ENCODE results near the gene ATP8A2.

The ATP8A2 gene

DNA sequence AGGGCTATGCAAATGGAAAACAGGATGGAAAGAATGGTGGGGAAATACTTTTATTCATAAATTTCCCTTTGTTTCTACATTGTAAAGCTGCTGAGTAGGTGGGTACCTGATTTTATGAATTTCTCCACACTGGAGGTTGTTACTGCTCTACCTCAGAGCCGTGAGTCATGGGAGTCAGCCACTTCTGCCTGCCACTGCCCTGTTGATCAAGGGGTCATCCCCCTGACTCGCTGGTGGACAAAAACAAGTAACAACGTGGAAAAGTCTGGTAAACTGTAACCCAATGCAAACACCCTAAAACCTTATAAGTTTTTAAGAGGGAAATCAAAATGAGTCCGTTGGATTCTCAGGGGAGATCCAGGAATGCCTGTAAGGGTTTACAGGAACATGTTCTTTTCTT, 329.5 kb downstream of the ATP8A2 start:
- Histone ChIP-seq H3K36me3 (ENCODE audit: insufficient read depth, insufficient read length, low read length) (no peaks in the 10 kb centered on the region), H3K9me3 (ENCODE audit: insufficient read depth, low read length) (no peaks in the 10 kb centered on the region), H3K4me1 (ENCODE audit: insufficient read depth, insufficient read length) (no peaks in the 10 kb centered on the region), H3K9ac (ENCODE audit: insufficient read length, low read depth) (no peak overlapping the region), H3K27me3 (ENCODE audit: insufficient read depth, insufficient read length) (no peaks in the 10 kb centered on the region), H3K4me3 (ENCODE audit: insufficient read length, low read depth) (no peak overlapping the region)
- no peak for DNase-seq (ENCODE audit: low read depth, low spot score)
- TF ChIP-seq ZNF274 (IDR thresholded peaks at IDR 0.05; ENCODE audit: low read depth, low read length) (no peak), SUZ12 (IDR thresholded peaks at IDR 0.05; ENCODE audit: extremely low read depth, insufficient read depth, insufficient read length) (no peak), YY1 (IDR thresholded peaks at IDR 0.05; ENCODE audit: insufficient read depth, insufficient read length) (no peak)

DNA sequence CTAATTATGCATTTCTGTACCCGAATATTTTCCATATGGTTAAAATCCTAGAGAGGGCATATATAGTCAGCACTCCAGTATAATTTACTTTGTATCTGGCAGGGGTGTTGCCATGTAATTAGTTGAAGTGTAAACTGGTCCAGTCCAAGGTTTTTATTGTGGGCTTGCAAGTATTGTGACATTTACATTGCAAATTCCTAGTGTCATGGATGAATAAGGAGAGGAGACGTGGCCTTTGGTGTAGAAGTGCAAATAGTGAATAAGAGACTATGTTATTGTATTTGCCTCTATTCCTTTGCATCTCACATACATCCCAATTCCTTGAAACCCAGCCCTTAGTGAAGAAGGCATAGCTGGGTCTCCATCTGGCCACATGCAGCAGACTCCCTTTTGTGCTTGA, 330.6 kb downstream of the ATP8A2 start:
- no peaks in the 10 kb centered on the region for H3K4me1 ChIP-seq (ENCODE audit: insufficient read depth, insufficient read length)
- no peaks in the 10 kb centered on the region for H3K36me3 ChIP-seq (ENCODE audit: insufficient read depth, insufficient read length, low read length)
- no peak overlapping the region for H3K4me3 ChIP-seq (ENCODE audit: insufficient read length, low read depth)
- no peak for DNase-seq (ENCODE audit: low read depth, low spot score)
- no peak for TF ChIP-seq ZNF274 (IDR thresholded peaks at IDR 0.05; ENCODE audit: low read depth, low read length)
- no peak overlapping the region for H3K9ac ChIP-seq (ENCODE audit: insufficient read length, low read depth)
- no peaks in the 10 kb centered on the region for H3K27me3 ChIP-seq (ENCODE audit: insufficient read depth, insufficient read length)
- no peaks in the 10 kb centered on the region for H3K9me3 ChIP-seq (ENCODE audit: insufficient read depth, low read length)

DNA sequence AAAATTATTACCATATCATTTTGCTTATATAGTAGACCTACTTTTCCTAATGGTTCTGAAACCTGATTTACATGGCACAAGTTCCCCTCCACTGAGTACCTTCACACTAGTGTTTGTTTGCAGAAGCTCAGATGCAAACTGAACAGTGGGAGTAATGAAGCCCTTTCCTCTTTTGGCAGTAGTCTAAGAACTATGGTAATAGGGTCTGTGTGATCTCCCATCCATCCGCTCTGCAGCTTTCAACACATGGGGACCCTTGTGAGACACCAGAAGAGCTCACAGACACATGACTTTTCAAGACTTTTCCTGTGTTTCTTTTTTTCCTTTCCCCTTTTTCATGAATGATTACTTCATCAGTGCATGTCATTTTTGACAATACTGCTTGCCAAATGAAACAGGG, 336.0 kb downstream of the ATP8A2 start:
- H3K36me3 ChIP-seq (ENCODE audit: insufficient read depth, insufficient read length, low read length) = no peaks in the 10 kb centered on the region
- no peaks in the 10 kb centered on the region for H3K4me1 ChIP-seq (ENCODE audit: insufficient read depth, insufficient read length)
- H3K27me3 ChIP-seq (ENCODE audit: insufficient read depth, insufficient read length) = no peaks in the 10 kb centered on the region
- no peak for TF ChIP-seq SUZ12 (IDR thresholded peaks at IDR 0.05; ENCODE audit: extremely low read depth, insufficient read depth, insufficient read length)
- TF ChIP-seq ZNF274 (IDR thresholded peaks at IDR 0.05; ENCODE audit: low read depth, low read length) = no peak
- H3K9ac ChIP-seq (ENCODE audit: insufficient read length, low read depth) = no peak overlapping the region
- H3K4me3 ChIP-seq (ENCODE audit: insufficient read length, low read depth) = no peak overlapping the region
- no peak for DNase-seq (ENCODE audit: low read depth, low spot score)
- no peaks in the 10 kb centered on the region for H3K9me3 ChIP-seq (ENCODE audit: insufficient read depth, low read length)

DNA sequence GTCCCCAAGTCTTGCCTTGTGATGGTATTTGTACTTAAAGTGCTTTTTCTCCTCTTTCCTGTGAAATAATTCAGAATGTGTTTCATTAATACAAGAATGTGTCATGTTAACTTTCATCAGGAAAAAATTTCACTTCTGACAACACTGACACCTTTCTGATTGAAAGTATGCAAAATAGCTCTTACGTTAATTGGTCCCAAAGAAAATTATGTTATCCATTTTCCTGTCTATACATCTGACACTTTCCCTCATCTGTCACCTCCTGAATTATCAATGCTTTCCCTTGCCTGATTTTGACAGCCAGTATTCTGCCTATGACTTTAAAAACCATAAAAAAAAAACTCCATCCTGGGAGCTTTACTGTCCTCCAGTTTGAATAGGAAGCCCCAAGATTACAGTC, 336.5 kb downstream of the ATP8A2 start:
- Histone ChIP-seq H3K4me3 (ENCODE audit: insufficient read length, low read depth) (no peak overlapping the region), H3K36me3 (ENCODE audit: insufficient read depth, insufficient read length, low read length) (no peaks in the 10 kb centered on the region), H3K9me3 (ENCODE audit: insufficient read depth, low read length) (no peaks in the 10 kb centered on the region), H3K9ac (ENCODE audit: insufficient read length, low read depth) (no peak overlapping the region), H3K27me3 (ENCODE audit: insufficient read depth, insufficient read length) (no peaks in the 10 kb centered on the region), H3K4me1 (ENCODE audit: insufficient read depth, insufficient read length) (no peaks in the 10 kb centered on the region)
- no peak for TF ChIP-seq ZNF274 (IDR thresholded peaks at IDR 0.05; ENCODE audit: low read depth, low read length)
- TF ChIP-seq YY1 (IDR thresholded peaks at IDR 0.05; ENCODE audit: insufficient read depth, insufficient read length) = no peak
- no peak for TF ChIP-seq SUZ12 (IDR thresholded peaks at IDR 0.05; ENCODE audit: extremely low read depth, insufficient read depth, insufficient read length)
- no peak for DNase-seq (ENCODE audit: low read depth, low spot score)

DNA sequence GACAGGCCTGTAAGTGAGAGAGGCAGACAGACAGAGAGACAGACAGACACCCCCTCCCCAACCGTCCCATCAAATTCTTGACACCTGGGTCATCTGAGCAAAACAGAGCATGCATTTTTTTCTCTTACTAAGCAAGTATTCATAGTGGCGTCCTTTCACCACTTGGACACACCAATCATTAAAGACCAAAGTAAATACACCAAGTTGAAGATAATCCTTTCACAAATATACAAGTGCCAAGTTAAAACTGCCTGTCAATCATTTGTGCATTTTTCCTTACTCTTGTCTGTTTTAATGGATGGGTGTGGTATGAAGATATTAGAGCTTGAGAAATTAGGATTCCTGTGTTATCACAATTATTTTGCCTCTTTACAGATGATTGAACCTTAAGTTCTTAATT, 337.3 kb downstream of the ATP8A2 start:
- no peaks in the 10 kb centered on the region for H3K36me3 ChIP-seq (ENCODE audit: insufficient read depth, insufficient read length, low read length)
- no peaks in the 10 kb centered on the region for H3K4me1 ChIP-seq (ENCODE audit: insufficient read depth, insufficient read length)
- TF ChIP-seq ZNF274 (IDR thresholded peaks at IDR 0.05; ENCODE audit: low read depth, low read length) (no peak), YY1 (IDR thresholded peaks at IDR 0.05; ENCODE audit: insufficient read depth, insufficient read length) (no peak), SUZ12 (IDR thresholded peaks at IDR 0.05; ENCODE audit: extremely low read depth, insufficient read depth, insufficient read length) (no peak)
- no peak for DNase-seq (ENCODE audit: low read depth, low spot score)
- H3K9me3 ChIP-seq (ENCODE audit: insufficient read depth, low read length) = no peaks in the 10 kb centered on the region
- no peak overlapping the region for H3K9ac ChIP-seq (ENCODE audit: insufficient read length, low read depth)
- no peaks in the 10 kb centered on the region for H3K27me3 ChIP-seq (ENCODE audit: insufficient read depth, insufficient read length)
- H3K4me3 ChIP-seq (ENCODE audit: insufficient read length, low read depth) = no peak overlapping the region

DNA sequence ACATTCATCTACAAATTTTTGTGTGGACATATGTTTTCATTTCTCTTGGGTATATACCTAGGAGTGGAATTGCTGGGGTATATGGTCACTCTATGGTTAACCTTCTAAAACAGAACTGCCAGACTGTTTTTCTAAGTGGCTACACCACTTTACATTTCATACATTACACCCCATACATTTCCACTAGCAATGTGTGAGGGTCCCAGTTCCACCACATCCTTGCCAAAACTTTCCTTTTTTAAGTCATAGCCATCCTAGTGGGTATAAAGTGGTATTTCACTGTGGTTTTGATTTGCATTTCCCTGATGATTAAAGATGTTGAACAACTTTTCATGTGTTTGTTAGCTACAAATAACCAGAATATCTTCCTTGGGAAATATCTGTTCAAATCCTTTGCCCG, 344.0 kb downstream of the ATP8A2 start:
- H3K9ac ChIP-seq (ENCODE audit: insufficient read length, low read depth) = no peak overlapping the region
- H3K9me3 ChIP-seq (ENCODE audit: insufficient read depth, low read length) = no peaks in the 10 kb centered on the region
- no peaks in the 10 kb centered on the region for H3K4me1 ChIP-seq (ENCODE audit: insufficient read depth, insufficient read length)
- H3K4me3 ChIP-seq (ENCODE audit: insufficient read length, low read depth) = no peak overlapping the region
- TF ChIP-seq YY1 (IDR thresholded peaks at IDR 0.05; ENCODE audit: insufficient read depth, insufficient read length) = no peak
- no peak for TF ChIP-seq SUZ12 (IDR thresholded peaks at IDR 0.05; ENCODE audit: extremely low read depth, insufficient read depth, insufficient read length)
- no peak for TF ChIP-seq ZNF274 (IDR thresholded peaks at IDR 0.05; ENCODE audit: low read depth, low read length)
- no peak for DNase-seq (ENCODE audit: low read depth, low spot score)
- H3K36me3 ChIP-seq (ENCODE audit: insufficient read depth, insufficient read length, low read length) = no peaks in the 10 kb centered on the region
- H3K27me3 ChIP-seq (ENCODE audit: insufficient read depth, insufficient read length) = no peaks in the 10 kb centered on the region

DNA sequence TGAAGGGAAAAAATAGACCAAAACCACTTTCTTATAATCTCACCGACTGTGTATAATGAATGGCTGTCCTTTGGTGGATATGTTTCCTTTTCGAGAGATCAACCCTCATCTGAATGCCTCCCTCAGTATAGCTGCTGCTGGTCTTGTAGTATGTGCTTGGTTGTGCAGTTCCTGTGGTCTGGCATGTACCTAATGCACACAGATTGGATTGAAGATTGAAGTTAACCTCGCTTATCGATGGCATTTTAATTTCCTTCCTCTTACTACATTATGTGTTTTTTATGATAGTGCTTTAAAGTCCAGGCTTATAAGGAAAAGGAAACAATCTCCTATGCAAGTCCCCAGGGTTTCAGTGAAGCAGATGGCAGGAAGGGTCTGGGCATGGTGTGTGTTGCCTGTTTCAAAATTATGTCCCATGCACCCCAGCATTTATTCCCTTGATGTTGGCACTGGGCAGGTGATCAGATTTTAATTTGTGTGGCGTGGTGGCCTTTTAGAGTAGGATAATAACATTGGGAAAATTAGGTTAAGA, 346.0 kb downstream of the ATP8A2 start:
- Histone ChIP-seq H3K27me3 (ENCODE audit: insufficient read depth, insufficient read length) (no peaks in the 10 kb centered on the region), H3K9me3 (ENCODE audit: insufficient read depth, low read length) (no peaks in the 10 kb centered on the region), H3K4me3 (ENCODE audit: insufficient read length, low read depth) (no peak overlapping the region), H3K4me1 (ENCODE audit: insufficient read depth, insufficient read length) (no peaks in the 10 kb centered on the region), H3K36me3 (ENCODE audit: insufficient read depth, insufficient read length, low read length) (no peaks in the 10 kb centered on the region), H3K9ac (ENCODE audit: insufficient read length, low read depth) (no peak overlapping the region)
- TF ChIP-seq SUZ12 (IDR thresholded peaks at IDR 0.05; ENCODE audit: extremely low read depth, insufficient read depth, insufficient read length) = no peak
- no peak for TF ChIP-seq YY1 (IDR thresholded peaks at IDR 0.05; ENCODE audit: insufficient read depth, insufficient read length)
- no peak for TF ChIP-seq ZNF274 (IDR thresholded peaks at IDR 0.05; ENCODE audit: low read depth, low read length)
- DNase-seq (ENCODE audit: low read depth, low spot score) = no peak

DNA sequence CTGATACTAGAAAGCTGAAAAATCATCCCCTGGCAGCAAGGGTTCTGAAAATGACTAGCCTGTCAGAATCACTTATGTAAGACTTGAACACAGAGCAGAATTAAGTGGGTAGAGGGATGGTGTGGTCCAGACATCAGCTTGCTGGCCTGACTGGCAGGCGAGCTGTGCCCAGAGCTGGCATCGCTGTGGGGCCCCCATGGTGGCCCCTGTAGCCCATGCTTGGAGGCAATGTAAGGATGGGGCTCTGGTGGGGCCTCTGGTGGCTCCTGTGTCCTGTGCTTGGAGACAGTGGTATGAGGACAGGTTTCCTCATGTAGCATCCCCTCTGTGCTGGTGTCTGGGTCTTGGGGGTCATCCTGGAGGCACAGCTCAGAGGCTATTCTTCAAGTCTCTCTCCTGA, 347.9 kb downstream of the ATP8A2 start:
- no peak for DNase-seq (ENCODE audit: low read depth, low spot score)
- no peak overlapping the region for H3K9ac ChIP-seq (ENCODE audit: insufficient read length, low read depth)
- TF ChIP-seq YY1 (IDR thresholded peaks at IDR 0.05; ENCODE audit: insufficient read depth, insufficient read length) (no peak), ZNF274 (IDR thresholded peaks at IDR 0.05; ENCODE audit: low read depth, low read length) (no peak), SUZ12 (IDR thresholded peaks at IDR 0.05; ENCODE audit: extremely low read depth, insufficient read depth, insufficient read length) (no peak)

More for the DNA sequence above, 347.9 kb downstream of the ATP8A2 start:
- H3K4me3 ChIP-seq (ENCODE audit: insufficient read length, low read depth) = no peak overlapping the region
- no peaks in the 10 kb centered on the region for H3K4me1 ChIP-seq (ENCODE audit: insufficient read depth, insufficient read length)
- H3K9me3 ChIP-seq (ENCODE audit: insufficient read depth, low read length) = no peaks in the 10 kb centered on the region
- H3K36me3 ChIP-seq (ENCODE audit: insufficient read depth, insufficient read length, low read length) = no peaks in the 10 kb centered on the region
- no peaks in the 10 kb centered on the region for H3K27me3 ChIP-seq (ENCODE audit: insufficient read depth, insufficient read length)

All from NT2/D1 (cell line).